SK-N-SH (cell line): ENCODE measurements around the gene GALNT12. TPM values are rescaled to one million over a fixed set of nuclear protein-coding genes. Genes with fewer than 3 reads are reported as not detected.

Source experiments
- CTCF ChIA-PET: fragments of 300-600, 350-600 bp; formaldehyde crosslinking; extraction: SDS; loops from one replicate; lab custom pipeline; 2021; lab: Yijun Ruan, JAX
- POLR2A ChIA-PET: fragments of 350-600 bp; sonication (Branson Sonifier 250); formaldehyde crosslinking; extraction: SDS; loops from one replicate; lab custom pipeline; 2020; ENCODE audit warnings: antibody characterized with exemption, inconsistent platforms; lab: Yijun Ruan, JAX
- DNase-seq: peaks from one replicate; pipeline ENCODE4 v3.0.0; 2012
- H2AFZ ChIP-seq: fragments of 200-600 bp; sonication (generic); 2 replicates; pipeline ENCODE4 v1.8.1; 2016; ENCODE audit warnings: antibody characterized with exemption, mild to moderate bottlenecking, low read depth
- H3F3A ChIP-seq: fragments of 200-600 bp; sonication (generic); replicated peaks from 2 replicates; pipeline ENCODE3; 2016; ENCODE audit warnings: antibody characterized with exemption, mild to moderate bottlenecking; ENCODE audit not compliant: insufficient read depth
- H3K27ac ChIP-seq, 2 experiments: fragments of 200-500 bp in 1 of 2; fragments of 200-600 bp in 1 of 2; sonication (Bioruptor generic) in 1 of 2; sonication (generic), shearing (Covaris generic) in 1 of 2; 2 replicates each; pipeline versions ENCODE4 v1.5.1 to v1.6.1; 2014 to 2016; ENCODE audit warnings: low read depth in 2 of 2, inconsistent platforms in 1 of 2, low read length in 1 of 2, mild to moderate bottlenecking in 1 of 2, mixed read lengths in 1 of 2
- H3K27me3 ChIP-seq: fragments of 200-600 bp; sonication (generic), shearing (Covaris generic); 2 replicates; pipeline ENCODE4 v1.6.1; 2016; ENCODE audit warnings: mixed run types; ENCODE audit not compliant: insufficient read depth
- H3K36me3 ChIP-seq, 2 experiments: fragments of 200-500 bp in 1 of 2; fragments of 200-600 bp in 1 of 2; sonication (Bioruptor generic) in 1 of 2; sonication (generic) in 1 of 2; replicated peaks in 1 of 2; 2 replicates each; pipeline versions ENCODE3 to v1.5.1; 2014 to 2016; ENCODE audit warnings: low read length in 1 of 2, mild to moderate bottlenecking in 1 of 2; ENCODE audit not compliant: insufficient read depth in 2 of 2, control insufficient read depth in 1 of 2
- H3K4me1 ChIP-seq, 2 experiments: fragments of 200-500 bp in 1 of 2; fragments of 200-600 bp in 1 of 2; sonication (Bioruptor generic) in 1 of 2; sonication (generic), shearing (Covaris generic) in 1 of 2; 2 replicates each; pipeline versions ENCODE4 v1.5.1 to v1.6.1; 2014 to 2016; ENCODE audit warnings: low read depth in 1 of 2, low read length in 1 of 2, mixed run types in 1 of 2; ENCODE audit not compliant: insufficient read depth in 2 of 2, control insufficient read depth in 1 of 2
- H3K4me2 ChIP-seq: fragments of 200-600 bp; sonication (generic), shearing (Covaris generic); 2 replicates; pipeline ENCODE4 v1.6.1; 2017; ENCODE audit warnings: mixed run types
- H3K4me3 ChIP-seq, 2 experiments: fragments of 200-500 bp in 1 of 2; fragments of 200-600 bp in 1 of 2; sonication (Bioruptor generic) in 1 of 2; sonication (generic), shearing (Covaris generic) in 1 of 2; 2 replicates each; pipeline versions ENCODE4 v1.5.1 to v1.8.1; 2014 to 2016; ENCODE audit warnings: low read depth in 2 of 2, inconsistent platforms in 1 of 2, low read length in 1 of 2, mild to moderate bottlenecking in 1 of 2, mixed read lengths in 1 of 2, moderate library complexity in 1 of 2
- H3K79me2 ChIP-seq: fragments of 200-600 bp; sonication (generic); 2 replicates; pipeline ENCODE4 v1.8.1; 2017; ENCODE audit warnings: mild to moderate bottlenecking; ENCODE audit not compliant: insufficient read depth
- H3K9ac ChIP-seq: fragments of 200-600 bp; sonication (generic); 2 replicates; pipeline ENCODE4 v1.6.1; 2017; ENCODE audit warnings: mixed run types
- H3K9me2 ChIP-seq: fragments of 200-600 bp; sonication (generic); 2 replicates; pipeline ENCODE4 v1.6.1; 2017; ENCODE audit warnings: mixed run types
- H3K9me3 ChIP-seq: fragments of 200-600 bp; sonication (generic); 2 replicates; pipeline ENCODE4 v1.6.1; 2017; ENCODE audit warnings: mixed run types, mild to moderate bottlenecking, moderate library complexity
- H4K20me1 ChIP-seq: fragments of 200-600 bp; sonication (generic); 2 replicates; pipeline ENCODE4 v1.6.1; 2017; ENCODE audit warnings: mild to moderate bottlenecking, mixed run types; ENCODE audit not compliant: insufficient read depth
- CHD2 ChIP-seq: fragments of 150-350 bp; IDR thresholded peaks from 2 replicates; pipeline ENCODE4 v1.6.1; 2018; ENCODE audit warnings: low read length; ENCODE audit not compliant: partially characterized antibody
- ELF1 ChIP-seq: IDR thresholded peaks from 2 replicates; pipeline ENCODE4 v1.4.0; 2012
- EP300 ChIP-seq, 2 experiments: IDR thresholded peaks; 2 replicates each; pipeline versions ENCODE4 v1.4.0 to v1.6.1; 2012; ENCODE audit warnings: borderline replicate concordance in 1 of 2, low read depth in 1 of 2, low read length in 1 of 2
- FOSL2 ChIP-seq: IDR thresholded peaks from 2 replicates; pipeline ENCODE4 v1.4.0; 2012; ENCODE audit warnings: low read depth, mild to moderate bottlenecking, moderate library complexity, borderline replicate concordance
- GABPA ChIP-seq: IDR thresholded peaks from 2 replicates; pipeline ENCODE4 v1.4.0; 2012; ENCODE audit warnings: low read depth, mild to moderate bottlenecking
- JUND ChIP-seq: IDR thresholded peaks from 2 replicates; pipeline ENCODE4 v1.4.0; 2012
- MEF2A ChIP-seq: IDR thresholded peaks from 2 replicates; pipeline ENCODE4 v1.4.0; 2012; ENCODE audit warnings: low read depth, borderline replicate concordance
- POLR2AphosphoS5 ChIP-seq: IDR thresholded peaks from 2 replicates; pipeline ENCODE4 v1.6.1; 2012; ENCODE audit warnings: low read depth, low read length
- RCOR1 ChIP-seq: fragments of 150-350 bp; IDR thresholded peaks from 2 replicates; pipeline ENCODE4 v1.6.1; 2017; ENCODE audit warnings: antibody characterized with exemption, low read length
- RFX5 ChIP-seq: IDR thresholded peaks from 2 replicates; pipeline ENCODE4 v1.6.1; 2012; ENCODE audit warnings: mild to moderate bottlenecking, improper control_type of control experiment, low read length
- SMC3 ChIP-seq: IDR thresholded peaks from 2 replicates; pipeline ENCODE4 v1.6.1; 2012; ENCODE audit warnings: low read depth, low read length, improper control_type of control experiment
- TCF12 ChIP-seq: IDR thresholded peaks from 2 replicates; pipeline ENCODE4 v1.4.0; 2012
- WGBS: methylation state at CpG from one replicate; pipeline ENCODE4 v1.1.6; 2017; ENCODE audit warnings: low lambda C conversion rate; 5-methylcytosine and 5-hydroxymethylcytosine counted together
- polyA plus RNA-seq, 3 experiments: library from polyadenylated mRNA; depleted of rRNA; stranded (reverse); fragments of >200 nt; gene quantifications; 2 replicates each; pipeline ENCODE4 v1.2.3, GENCODE V29; 2012
- TF ChIP-seq, protein P1 (sequence below): fragments of 200-600 bp; sonication (generic); IDR thresholded peaks from 2 replicates; pipeline ENCODE4 v1.6.1; 2017; ENCODE audit warnings: antibody characterized with exemption, mild to moderate bottlenecking, moderate library complexity
- TF ChIP-seq, protein P2 (sequence below): fragments of 150-350 bp; IDR thresholded peaks from 2 replicates; pipeline ENCODE4 v1.6.1; 2016; ENCODE audit warnings: mild to moderate bottlenecking, low read depth, low read length
- TF ChIP-seq, protein P3 (sequence below): IDR thresholded peaks from 2 replicates; pipeline ENCODE4 v1.6.1; 2012; ENCODE audit warnings: mild to moderate bottlenecking, low read depth, low read length, moderate library complexity

The GALNT12 gene
- polyA plus RNA-seq, 1 of the 3 experiments (the other 2 are of a cell fraction), result 7.4 TPM

DNA sequence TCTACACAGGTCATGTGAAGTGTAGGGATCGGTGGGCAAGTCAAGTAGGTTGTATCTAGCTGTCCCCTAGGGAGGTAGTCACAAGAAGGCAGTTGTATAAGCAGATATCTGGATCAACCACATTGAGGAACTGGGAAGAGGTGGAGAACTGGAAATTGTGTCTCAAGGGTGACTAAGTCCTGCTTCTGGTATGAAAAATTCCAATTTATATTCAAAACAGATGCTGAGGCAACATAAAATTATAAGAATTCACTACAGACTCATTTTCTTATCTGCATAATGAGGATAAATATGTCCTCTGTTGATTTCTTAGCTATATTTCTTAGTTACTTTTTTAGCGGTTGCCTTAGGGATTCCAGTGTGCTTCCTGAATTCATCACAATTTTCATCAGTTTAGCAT, 46.8 kb downstream of the GALNT12 start:
- Histone ChIP-seq H3K4me1 (no peaks in the 10 kb centered on the region; a peak in 1 of 4 replicates), H3K4me3 (no peak overlapping the region), H2AFZ (no peak overlapping the region), H3K9ac (no peak overlapping the region), H4K20me1 (no peaks in the 10 kb centered on the region), H3K27me3 (no peaks in the 10 kb centered on the region), H3K9me2 (no peaks in the 10 kb centered on the region), H3K4me2 (no peak overlapping the region), H3K36me3 (no peaks in the 10 kb centered on the region), H3F3A (no peaks in the 10 kb centered on the region), H3K79me2 (no peaks in the 10 kb centered on the region), H3K27ac (peak overlapping the region in 1 of 2 experiments; percentile 33; a peak in 2 of 4 replicates), H3K9me3 (no peaks in the 10 kb centered on the region)
- TF ChIP-seq TCF12 (peak; percentile 82), JUND (no peak), SMC3 (no peak), FOSL2 (peak; percentile 34; the same call in 1 of the 2 replicates), GABPA (no peak), EP300 (IDR thresholded peaks at IDR 0.05; ENCODE audit: borderline replicate concordance in 1 of 2, low read depth in 1 of 2, low read length in 1 of 2) (peak in 1 of 2 experiments; percentile 27; a peak in 1 of 4 replicates)
- TF ChIP-seq, protein P1, sequence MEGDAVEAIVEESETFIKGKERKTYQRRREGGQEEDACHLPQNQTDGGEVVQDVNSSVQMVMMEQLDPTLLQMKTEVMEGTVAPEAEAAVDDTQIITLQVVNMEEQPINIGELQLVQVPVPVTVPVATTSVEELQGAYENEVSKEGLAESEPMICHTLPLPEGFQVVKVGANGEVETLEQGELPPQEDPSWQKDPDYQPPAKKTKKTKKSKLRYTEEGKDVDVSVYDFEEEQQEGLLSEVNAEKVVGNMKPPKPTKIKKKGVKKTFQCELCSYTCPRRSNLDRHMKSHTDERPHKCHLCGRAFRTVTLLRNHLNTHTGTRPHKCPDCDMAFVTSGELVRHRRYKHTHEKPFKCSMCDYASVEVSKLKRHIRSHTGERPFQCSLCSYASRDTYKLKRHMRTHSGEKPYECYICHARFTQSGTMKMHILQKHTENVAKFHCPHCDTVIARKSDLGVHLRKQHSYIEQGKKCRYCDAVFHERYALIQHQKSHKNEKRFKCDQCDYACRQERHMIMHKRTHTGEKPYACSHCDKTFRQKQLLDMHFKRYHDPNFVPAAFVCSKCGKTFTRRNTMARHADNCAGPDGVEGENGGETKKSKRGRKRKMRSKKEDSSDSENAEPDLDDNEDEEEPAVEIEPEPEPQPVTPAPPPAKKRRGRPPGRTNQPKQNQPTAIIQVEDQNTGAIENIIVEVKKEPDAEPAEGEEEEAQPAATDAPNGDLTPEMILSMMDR, result no peak
- TF ChIP-seq, protein P2, sequence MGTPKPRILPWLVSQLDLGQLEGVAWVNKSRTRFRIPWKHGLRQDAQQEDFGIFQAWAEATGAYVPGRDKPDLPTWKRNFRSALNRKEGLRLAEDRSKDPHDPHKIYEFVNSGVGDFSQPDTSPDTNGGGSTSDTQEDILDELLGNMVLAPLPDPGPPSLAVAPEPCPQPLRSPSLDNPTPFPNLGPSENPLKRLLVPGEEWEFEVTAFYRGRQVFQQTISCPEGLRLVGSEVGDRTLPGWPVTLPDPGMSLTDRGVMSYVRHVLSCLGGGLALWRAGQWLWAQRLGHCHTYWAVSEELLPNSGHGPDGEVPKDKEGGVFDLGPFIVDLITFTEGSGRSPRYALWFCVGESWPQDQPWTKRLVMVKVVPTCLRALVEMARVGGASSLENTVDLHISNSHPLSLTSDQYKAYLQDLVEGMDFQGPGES, result no peak
- CTCF ChIA-PET, result interaction anchor here (1.6 kb wide), 1 partner anchor 144 kb away, joined by 7 read pairs; no protein-coding TSS in a partner anchor
- no peak for DNase-seq
- WGBS, result 49% methylated on average over 2 of the region's 2 CpGs
- POLR2A ChIA-PET, result no interaction called here

DNA sequence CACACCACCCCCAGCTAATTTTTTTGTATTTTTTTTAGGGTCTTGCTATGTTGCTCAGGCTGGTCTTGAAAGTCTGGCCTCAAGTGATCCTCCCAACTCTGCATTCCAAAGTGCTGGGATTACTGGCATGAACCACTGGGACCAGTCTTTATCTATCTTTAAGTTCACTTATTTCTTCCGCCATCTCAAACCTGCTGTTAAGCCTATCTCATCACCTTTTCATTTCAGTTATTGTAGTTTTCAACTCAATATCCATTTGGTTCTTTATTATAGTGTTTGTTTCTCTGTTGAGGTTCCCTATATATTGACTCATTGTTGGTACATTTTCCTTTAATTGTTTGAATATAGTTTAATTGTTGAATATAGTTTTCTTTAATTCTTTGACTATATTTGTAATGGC, 48.1 kb downstream of the GALNT12 start:
- Histone ChIP-seq H3K27me3 (no peaks in the 10 kb centered on the region), H3K4me3 (no peak overlapping the region), H2AFZ (no peak overlapping the region), H3K4me1 (no peaks in the 10 kb centered on the region; a peak in 1 of 4 replicates), H3K36me3 (no peaks in the 10 kb centered on the region), H3F3A (no peaks in the 10 kb centered on the region), H4K20me1 (no peaks in the 10 kb centered on the region), H3K79me2 (no peaks in the 10 kb centered on the region), H3K9me3 (no peaks in the 10 kb centered on the region), H3K9ac (no peak overlapping the region), H3K4me2 (no peak overlapping the region)
- DNase-seq, result no peak
- 93% methylated on average over 1 of the region's 1 CpG for WGBS
- CTCF ChIA-PET, result no interaction called here
- POLR2A ChIA-PET, result no interaction called here
- TF ChIP-seq, protein P3, sequence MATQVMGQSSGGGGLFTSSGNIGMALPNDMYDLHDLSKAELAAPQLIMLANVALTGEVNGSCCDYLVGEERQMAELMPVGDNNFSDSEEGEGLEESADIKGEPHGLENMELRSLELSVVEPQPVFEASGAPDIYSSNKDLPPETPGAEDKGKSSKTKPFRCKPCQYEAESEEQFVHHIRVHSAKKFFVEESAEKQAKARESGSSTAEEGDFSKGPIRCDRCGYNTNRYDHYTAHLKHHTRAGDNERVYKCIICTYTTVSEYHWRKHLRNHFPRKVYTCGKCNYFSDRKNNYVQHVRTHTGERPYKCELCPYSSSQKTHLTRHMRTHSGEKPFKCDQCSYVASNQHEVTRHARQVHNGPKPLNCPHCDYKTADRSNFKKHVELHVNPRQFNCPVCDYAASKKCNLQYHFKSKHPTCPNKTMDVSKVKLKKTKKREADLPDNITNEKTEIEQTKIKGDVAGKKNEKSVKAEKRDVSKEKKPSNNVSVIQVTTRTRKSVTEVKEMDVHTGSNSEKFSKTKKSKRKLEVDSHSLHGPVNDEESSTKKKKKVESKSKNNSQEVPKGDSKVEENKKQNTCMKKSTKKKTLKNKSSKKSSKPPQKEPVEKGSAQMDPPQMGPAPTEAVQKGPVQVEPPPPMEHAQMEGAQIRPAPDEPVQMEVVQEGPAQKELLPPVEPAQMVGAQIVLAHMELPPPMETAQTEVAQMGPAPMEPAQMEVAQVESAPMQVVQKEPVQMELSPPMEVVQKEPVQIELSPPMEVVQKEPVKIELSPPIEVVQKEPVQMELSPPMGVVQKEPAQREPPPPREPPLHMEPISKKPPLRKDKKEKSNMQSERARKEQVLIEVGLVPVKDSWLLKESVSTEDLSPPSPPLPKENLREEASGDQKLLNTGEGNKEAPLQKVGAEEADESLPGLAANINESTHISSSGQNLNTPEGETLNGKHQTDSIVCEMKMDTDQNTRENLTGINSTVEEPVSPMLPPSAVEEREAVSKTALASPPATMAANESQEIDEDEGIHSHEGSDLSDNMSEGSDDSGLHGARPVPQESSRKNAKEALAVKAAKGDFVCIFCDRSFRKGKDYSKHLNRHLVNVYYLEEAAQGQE, result no peak
- TF ChIP-seq CHD2 (no peak), POLR2AphosphoS5 (no peak), ELF1 (no peak), RFX5 (no peak), MEF2A (no peak), JUND (no peak), FOSL2 (no peak), RCOR1 (no peak)
- TF ChIP-seq, protein P1, result no peak
- TF ChIP-seq, all 33 proteins: peak for 0
- Histone ChIP-seq H3K27ac (no peak overlapping the region), H3K9me2 (no peaks in the 10 kb centered on the region)
